ACC112 (cell line): ENCODE measurements around the gene TFIP11.

Experiments
- H2AFZ ChIP-seq: fragments of 200-600 bp; sonication (generic); one replicate; pipeline ENCODE4 v1.6.0; 2017; ENCODE audit warnings: antibody characterized with exemption, low read length; ENCODE audit not compliant: unreplicated experiment
- H3K27ac ChIP-seq: fragments of 200-600 bp; sonication (generic); 2 replicates; pipeline ENCODE4 v1.5.1; 2014; ENCODE audit warnings: low read depth, mild to moderate bottlenecking, antibody characterized with exemption, low read length, moderate library complexity
- H3K27me3 ChIP-seq: fragments of 200-600 bp; sonication (generic); 2 replicates; pipeline ENCODE4 v1.6.1; 2014; ENCODE audit warnings: mild to moderate bottlenecking, antibody characterized with exemption, low read length, moderate library complexity, mixed read lengths; ENCODE audit not compliant: insufficient read depth
- H3K36me3 ChIP-seq: fragments of 200-600 bp; sonication (generic); 2 replicates; pipeline ENCODE4 v1.6.1; 2016; ENCODE audit warnings: mild to moderate bottlenecking, antibody characterized with exemption, low read length, moderate library complexity, mixed read lengths; ENCODE audit not compliant: insufficient read depth
- H3K4me1 ChIP-seq: fragments of 200-600 bp; sonication (generic); one replicate; pipeline ENCODE4 v1.6.1; 2016; ENCODE audit warnings: low read length, mixed read lengths; ENCODE audit not compliant: insufficient read depth, unreplicated experiment, control insufficient read depth
- H3K4me3 ChIP-seq: fragments of 200-600 bp; sonication (generic); 2 replicates; pipeline ENCODE4 v1.5.1; 2014; ENCODE audit warnings: mild to moderate bottlenecking, low read depth, low read length
- H3K79me2 ChIP-seq: fragments of 200-600 bp; sonication (generic); one replicate; pipeline ENCODE4 v1.6.0; 2016; ENCODE audit warnings: low read length; ENCODE audit not compliant: control insufficient read depth, unreplicated experiment, insufficient read depth

TFIP11 gene

DNA sequence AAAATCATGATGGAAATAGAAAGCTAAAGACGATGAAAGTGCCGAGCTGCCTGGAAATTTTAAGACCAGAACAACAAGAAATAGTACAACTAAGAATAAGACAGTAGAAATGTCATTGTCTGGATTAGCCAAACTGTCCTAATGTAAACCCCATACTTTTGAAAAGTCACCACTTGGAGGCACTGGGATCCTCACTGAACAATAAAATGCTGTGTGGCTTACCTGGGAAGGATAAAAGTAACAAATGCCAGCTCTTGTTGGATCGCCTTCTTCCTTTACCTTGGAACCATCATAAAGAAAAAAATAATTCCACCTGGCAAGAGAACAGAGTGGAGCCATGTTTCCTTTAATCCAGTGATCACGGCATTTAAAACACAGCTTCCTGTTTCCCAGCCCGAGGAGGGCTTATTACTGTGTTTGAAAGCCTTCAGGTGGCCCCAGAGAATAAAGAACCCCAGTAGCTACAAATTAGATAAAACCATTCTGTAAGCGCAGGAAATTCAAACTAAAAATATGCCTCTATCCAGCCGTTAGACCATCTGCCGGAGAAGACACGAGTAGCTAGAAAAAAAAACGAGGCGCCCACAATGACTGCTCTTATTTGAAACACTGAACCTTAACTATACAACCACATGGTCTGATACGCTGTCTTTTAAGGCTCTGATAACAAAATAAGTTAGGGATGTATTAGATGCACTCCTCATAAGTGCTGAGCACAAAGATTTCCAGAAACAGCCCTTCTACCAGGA lies 33.1 kb downstream of the TFIP11 start:
- Histone ChIP-seq H3K4me3 (0 out of 2 replicates have a peak overlapping the region, but pooled peaks have one; percentile 32), H2AFZ (no peak overlapping the region), H3K79me2 (peaks cover 17% of the 10 kb centered on the region), H3K36me3 (peaks cover 5% of the 10 kb centered on the region), H3K4me1 (peaks cover 5% of the 10 kb centered on the region), H3K27me3 (no peaks in the 10 kb centered on the region), H3K27ac (no peak overlapping the region)

DNA sequence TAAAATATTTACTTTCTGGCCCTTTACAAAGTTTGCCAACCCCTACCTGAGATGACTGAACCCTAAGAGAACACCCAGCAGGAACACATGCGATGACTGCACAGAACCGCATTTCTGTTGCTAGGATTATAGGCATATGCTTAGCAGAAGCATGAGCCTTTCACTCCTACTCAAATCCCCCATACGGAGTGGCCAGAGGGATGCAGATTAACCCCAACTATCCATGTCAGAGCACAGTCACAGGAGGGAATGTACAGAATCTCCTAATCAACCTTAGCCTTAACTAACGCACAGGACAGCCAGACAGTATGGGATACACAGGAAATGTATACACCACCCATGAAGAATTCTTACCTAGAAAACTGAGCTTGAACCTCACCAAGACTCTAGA lies 34.9 kb downstream of the TFIP11 start:
- no peak overlapping the region for H3K4me3 ChIP-seq

DNA sequence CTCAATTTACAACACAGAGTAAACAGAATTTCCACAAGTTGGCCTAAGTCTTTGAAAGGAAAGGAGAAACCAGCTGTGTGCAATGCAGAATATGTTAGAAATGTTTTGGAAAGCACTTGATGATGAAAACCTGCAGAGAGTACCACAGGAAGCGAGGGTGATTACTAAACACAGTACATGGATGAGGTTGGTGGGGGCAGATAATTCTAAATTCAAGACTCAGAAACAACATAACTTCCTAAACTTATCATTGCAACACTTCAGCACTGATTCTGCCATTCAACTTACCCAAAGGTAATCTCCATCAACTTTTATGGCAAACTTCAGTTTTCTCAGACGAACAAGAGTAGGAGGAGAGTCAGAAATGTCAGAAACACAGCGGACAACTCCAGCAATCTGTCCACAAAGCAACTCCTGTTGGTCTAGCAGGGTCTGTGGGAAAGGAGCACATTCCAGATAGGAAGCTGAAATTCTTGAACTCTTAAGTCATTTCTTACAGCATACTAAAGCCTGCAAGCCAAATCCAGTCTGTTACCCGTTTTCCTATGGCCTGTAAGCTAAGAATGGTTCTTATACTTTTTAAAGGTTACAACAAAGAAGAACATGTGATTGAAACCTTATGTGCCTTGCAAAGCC lies 35.5 kb downstream of the TFIP11 start:
- no peak overlapping the region for H3K4me3 ChIP-seq
- H3K36me3 ChIP-seq, result peaks cover 5% of the 10 kb centered on the region
- H3K27ac ChIP-seq, result no peak overlapping the region
- no peak overlapping the region for H2AFZ ChIP-seq
- peaks cover 8% of the 10 kb centered on the region for H3K79me2 ChIP-seq
- H3K4me1 ChIP-seq, result peaks cover 2% of the 10 kb centered on the region
- H3K27me3 ChIP-seq, result no peaks in the 10 kb centered on the region

More for the DNA sequence above, 34.9 kb downstream of the TFIP11 start:
- Histone ChIP-seq H3K27ac (no peak overlapping the region), H3K79me2 (peaks cover 10% of the 10 kb centered on the region), H3K27me3 (no peaks in the 10 kb centered on the region), H2AFZ (no peak overlapping the region), H3K36me3 (peaks cover 5% of the 10 kb centered on the region), H3K4me1 (no peaks in the 10 kb centered on the region)

DNA sequence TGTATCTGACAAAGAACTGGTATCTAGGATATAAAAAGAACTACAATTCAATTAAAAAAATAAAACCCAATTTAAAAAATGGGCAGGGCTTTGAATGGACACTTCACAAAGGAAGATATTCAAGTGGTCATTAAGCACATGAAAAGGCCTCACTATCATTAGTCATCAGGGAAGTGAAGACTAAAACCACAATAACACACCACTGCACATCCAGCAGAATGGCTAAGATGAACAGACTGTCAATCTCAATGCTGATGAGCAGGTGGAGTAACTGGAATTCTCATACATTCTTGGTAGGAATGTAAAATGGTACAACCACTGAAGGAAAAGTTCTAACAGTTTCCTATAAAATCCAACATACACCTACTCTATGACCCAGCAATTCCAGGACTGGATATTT lies 37.6 kb downstream of the TFIP11 start:
- H2AFZ ChIP-seq, result no peak overlapping the region
- H3K4me1 ChIP-seq, result peaks cover 12% of the 10 kb centered on the region
- H3K79me2 ChIP-seq, result peaks cover 2% of the 10 kb centered on the region
- no peak overlapping the region for H3K4me3 ChIP-seq
- H3K27me3 ChIP-seq, result no peaks in the 10 kb centered on the region
- peaks cover 5% of the 10 kb centered on the region; the same call in 1 of the 2 replicates for H3K36me3 ChIP-seq
- H3K27ac ChIP-seq, result no peak overlapping the region

DNA sequence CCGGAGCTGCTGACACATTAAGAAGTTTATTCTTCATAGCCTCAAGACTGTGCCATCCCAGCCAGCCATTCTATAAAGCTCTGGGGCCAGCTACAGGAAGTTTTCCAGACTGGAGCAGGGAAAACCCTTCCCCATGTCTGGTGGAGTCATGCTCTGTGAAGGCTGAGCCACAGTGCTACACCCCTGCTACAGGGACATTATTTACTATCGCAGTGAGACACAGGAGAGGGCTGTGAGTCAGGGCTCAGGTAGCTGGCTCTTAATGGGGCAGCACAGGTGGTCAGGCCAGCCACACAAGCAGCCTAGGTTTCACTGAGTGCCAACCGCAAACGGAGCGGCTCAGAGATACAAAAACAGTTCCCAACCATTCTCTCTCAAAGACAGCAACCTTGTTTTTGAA lies 40.8 kb downstream of the TFIP11 start:
- Histone ChIP-seq H3K4me3 (no peak overlapping the region), H2AFZ (no peak overlapping the region), H3K79me2 (peaks cover 2% of the 10 kb centered on the region), H3K36me3 (0 out of 2 replicates have a peak, but pooled peaks cover 5% of the 10 kb centered on the region), H3K27me3 (no peaks in the 10 kb centered on the region), H3K27ac (peak overlapping the region; percentile 42; the same call in 1 of the 2 replicates), H3K4me1 (peaks cover 12% of the 10 kb centered on the region)

DNA sequence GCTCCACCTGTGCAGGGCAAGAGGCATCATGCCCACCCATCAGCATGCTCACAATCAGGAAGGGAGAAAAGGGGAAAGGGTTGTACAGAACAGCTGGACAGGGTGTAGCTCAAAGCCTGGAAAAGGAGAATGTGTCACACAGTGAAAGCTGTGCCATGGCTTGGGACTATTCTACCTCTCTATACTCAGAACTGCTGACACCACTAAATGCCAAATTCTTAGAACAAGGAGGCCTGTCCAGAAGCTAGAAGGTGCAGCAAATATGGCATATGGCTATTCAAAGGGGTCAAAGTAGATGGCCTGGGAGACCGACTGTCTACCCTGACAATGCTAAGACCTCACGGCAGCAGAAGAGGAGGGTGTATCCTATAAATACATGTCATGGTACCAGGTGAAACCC lies 41.5 kb downstream of the TFIP11 start:
- Histone ChIP-seq H3K27ac (peak overlapping the region; percentile 42; the same call in 1 of the 2 replicates), H3K4me1 (peaks cover 12% of the 10 kb centered on the region), H3K36me3 (0 out of 2 replicates have a peak, but pooled peaks cover 5% of the 10 kb centered on the region)

DNA sequence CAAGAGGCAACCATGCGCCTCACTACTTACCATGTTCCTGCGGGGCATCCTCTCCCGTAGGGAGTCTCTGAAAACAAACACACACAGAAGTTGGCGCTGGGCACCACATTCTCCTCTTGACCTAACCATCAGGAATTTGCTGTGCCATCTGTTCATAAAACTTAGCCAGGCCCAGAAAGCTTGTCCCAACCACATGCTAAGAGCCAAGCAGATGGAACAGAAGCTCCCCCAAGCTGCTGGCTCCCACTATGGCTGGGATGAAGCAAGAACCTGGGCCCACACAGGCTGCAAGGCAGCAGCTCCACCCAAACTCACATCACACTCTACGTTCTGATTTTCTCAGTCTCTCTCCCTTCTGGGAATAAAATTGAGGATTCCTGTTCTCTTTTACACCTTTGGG lies 46.1 kb downstream of the TFIP11 start:
- Histone ChIP-seq H2AFZ (no peak overlapping the region), H3K4me1 (peaks cover 4% of the 10 kb centered on the region), H3K27me3 (no peaks in the 10 kb centered on the region), H3K4me3 (no peak overlapping the region), H3K79me2 (no peaks in the 10 kb centered on the region), H3K36me3 (0 out of 2 replicates have a peak, but pooled peaks cover 5% of the 10 kb centered on the region), H3K27ac (no peak overlapping the region)

More for the DNA sequence above, 41.5 kb downstream of the TFIP11 start:
- peaks cover 2% of the 10 kb centered on the region for H3K79me2 ChIP-seq
- no peak overlapping the region for H2AFZ ChIP-seq
- H3K27me3 ChIP-seq, result no peaks in the 10 kb centered on the region
- H3K4me3 ChIP-seq, result no peak overlapping the region

DNA sequence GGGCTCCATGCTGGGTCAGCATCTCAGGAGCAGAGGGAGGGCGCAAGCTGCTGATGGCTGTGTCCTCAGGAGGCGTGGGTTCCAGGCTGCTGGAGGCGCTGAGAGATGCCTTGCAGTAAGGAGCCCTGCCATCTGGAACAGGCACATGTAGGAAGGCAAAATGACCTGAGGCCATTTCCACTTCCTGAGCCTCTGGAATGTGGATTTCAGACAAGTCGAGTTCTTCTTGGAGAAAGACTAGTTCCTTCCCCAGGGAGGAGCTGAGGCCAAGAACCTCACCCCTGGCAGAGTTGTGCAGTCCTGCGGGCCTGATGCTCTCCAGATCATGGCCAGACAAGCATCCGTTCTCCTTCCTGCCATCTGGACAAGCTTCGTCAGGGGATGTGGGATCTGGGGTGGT lies 48.0 kb downstream of the TFIP11 start:
- Histone ChIP-seq H3K79me2 (no peaks in the 10 kb centered on the region), H3K27me3 (no peaks in the 10 kb centered on the region), H3K4me3 (no peak overlapping the region), H3K36me3 (peaks cover 5% of the 10 kb centered on the region; the same call in 1 of the 2 replicates), H3K4me1 (no peaks in the 10 kb centered on the region), H3K27ac (no peak overlapping the region), H2AFZ (no peak overlapping the region)

DNA sequence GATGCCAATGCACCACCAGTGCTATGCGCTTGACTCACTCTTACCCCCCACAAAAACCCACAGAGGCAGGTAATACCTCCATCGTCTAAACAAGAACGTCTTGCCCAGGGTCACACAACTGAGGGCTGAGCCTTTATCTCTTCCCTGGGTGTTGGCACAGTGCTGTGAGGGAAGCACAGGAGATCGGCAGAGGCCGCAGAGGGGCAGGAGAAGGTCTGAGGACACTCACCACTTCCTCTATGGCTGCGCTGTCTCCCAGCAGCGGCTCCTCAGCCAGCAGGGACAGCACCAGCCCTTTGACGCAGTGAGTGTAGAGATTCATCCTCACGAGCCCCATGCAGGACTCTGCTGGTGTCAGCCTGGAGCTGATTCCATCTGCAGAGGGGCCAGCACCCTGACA lies 48.6 kb downstream of the TFIP11 start:
- Histone ChIP-seq H3K36me3 (peaks cover 5% of the 10 kb centered on the region; the same call in 1 of the 2 replicates), H3K79me2 (no peaks in the 10 kb centered on the region)

DNA sequence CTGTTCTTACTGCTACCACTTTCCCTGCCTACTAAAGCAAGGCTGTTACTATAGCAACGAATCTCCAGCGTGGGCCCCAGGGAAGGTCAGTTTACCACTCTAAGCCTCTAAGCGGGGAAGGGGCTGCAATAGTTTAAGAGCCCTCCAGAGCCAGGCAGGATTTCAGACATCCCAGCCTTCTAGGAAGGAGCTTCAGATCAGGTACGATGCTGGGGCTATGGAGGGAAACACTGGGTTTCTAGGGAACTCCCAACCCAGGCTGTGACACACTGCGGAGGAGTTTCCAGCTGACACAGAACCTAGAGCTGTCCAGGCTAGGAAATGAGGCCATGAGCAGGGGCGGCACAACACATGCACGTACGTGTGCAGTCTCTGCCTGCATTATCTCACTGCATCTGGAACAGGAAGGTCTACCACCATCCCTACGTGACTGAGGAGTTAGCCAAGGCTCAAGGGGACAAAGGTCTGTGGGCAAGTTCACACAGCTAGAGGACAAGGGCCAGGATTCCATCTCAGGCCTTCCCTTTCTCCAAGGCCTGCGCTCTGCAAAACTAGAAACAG lies 49.1 kb downstream of the TFIP11 start:
- no peak overlapping the region for H2AFZ ChIP-seq
- no peaks in the 10 kb centered on the region for H3K27me3 ChIP-seq
- H3K79me2 ChIP-seq, result no peaks in the 10 kb centered on the region
- no peak overlapping the region for H3K4me3 ChIP-seq
- H3K27ac ChIP-seq, result no peak overlapping the region
- H3K36me3 ChIP-seq, result peaks cover 1% of the 10 kb centered on the region; the same call in 1 of the 2 replicates
- no peaks in the 10 kb centered on the region for H3K4me1 ChIP-seq

More for the DNA sequence above, 48.6 kb downstream of the TFIP11 start:
- Histone ChIP-seq H2AFZ (no peak overlapping the region), H3K27ac (no peak overlapping the region), H3K4me1 (no peaks in the 10 kb centered on the region), H3K27me3 (no peaks in the 10 kb centered on the region), H3K4me3 (no peak overlapping the region)
